Stimulated activated CD8-positive, alpha-beta memory T cell treated with anti-CD3 and anti-CD28 coated beads, Interleukin-15, amount 100 ng/mL, for 4 hours (primary cell): Measurements from ENCODE around the gene LEFTY2.
A peak's percentile ranks its signal among the peaks of the same experiment; 100 is the strongest.
"Not testable (repeated sequence)": the region's sequence is repeated elsewhere in the genome, so short reads cannot be mapped to it uniquely, and the experiment has no call there.

ENCODE experiments used
- DNase-seq, 2 donors: peaks; one replicate each; pipeline ENCODE4 v3.0.0-alpha.2; 2020; ENCODE audit warnings: low read depth in 2 of 2

Gene LEFTY2

GRCh38 chr1:225929462-225929861 lies 11.6 kb downstream of the LEFTY2 start:
- DNase-seq, result not testable (repeated sequence)

GRCh38 chr1:225928186-225929175 lies 12.5 kb downstream of the LEFTY2 start:
- DNase-seq, result no peak

- DNase-seq, result no peak
These were observed 14.4 kb downstream of the LEFTY2 start for GRCh38 chr1:225926551-225927113.

GRCh38 chr1:225923692-225924555 lies 17.1 kb downstream of the LEFTY2 start, which contains the start of gene PYCR2:
Gene PYCR2 (minus strand): TSS chr1:225924250. CDS start chr1:225924110, 140 bp downstream.
- DNase-seq, result peak; percentile 84 to 90

- no peak for DNase-seq
These were observed 17.7 kb downstream of the LEFTY2 start for GRCh38 chr1:225923381-225923691.

GRCh38 chr1:225921734-225922709 lies 19.0 kb downstream of the LEFTY2 start:
- no peak for DNase-seq

- DNase-seq, result no peak
These were observed 21.1 kb downstream of the LEFTY2 start for GRCh38 chr1:225919906-225920305.

GRCh38 chr1:225918280-225918679 lies 22.7 kb downstream of the LEFTY2 start:
- DNase-seq, result no peak

- no peak for DNase-seq
These were observed 23.5 kb downstream of the LEFTY2 start for GRCh38 chr1:225917536-225917935.

GRCh38 chr1:225917101-225917500 lies 23.9 kb downstream of the LEFTY2 start:
- no peak for DNase-seq

- no peak for DNase-seq
These were observed 25.5 kb downstream of the LEFTY2 start for GRCh38 chr1:225915538-225915991.

GRCh38 chr1:225914947-225915346 lies 26.1 kb downstream of the LEFTY2 start:
- no peak for DNase-seq

- no peak for DNase-seq
These were observed 26.6 kb downstream of the LEFTY2 start for GRCh38 chr1:225914391-225914790.

GRCh38 chr1:225911191-225912130 lies 29.6 kb downstream of the LEFTY2 start:
- peak in 1 of 2 donors; percentile 40 for DNase-seq

GRCh38 chr1:225909477-225909876 lies 31.5 kb downstream of the LEFTY2 start:
- DNase-seq, result no peak

- DNase-seq, result no peak
These were observed 32.2 kb downstream of the LEFTY2 start for GRCh38 chr1:225908773-225909172.

GRCh38 chr1:225908013-225908640 lies 32.9 kb downstream of the LEFTY2 start:
- DNase-seq, result no peak

GRCh38 chr1:225907341-225907740 lies 33.7 kb downstream of the LEFTY2 start:
- DNase-seq, result no peak

- DNase-seq, result no peak
These were observed 34.6 kb downstream of the LEFTY2 start for GRCh38 chr1:225906467-225906866.
